Prostate gland (tissue), 2 donors: ENCODE measurements around the gene AQP10.

ENCODE experiments used
- CTCF ChIP-seq, 4 experiments: fragments of 200-600 bp in 2 of 4; fragments of 450-650 bp in 2 of 4; sonication (generic) in 2 of 4; IDR thresholded peaks; 1 replicate in 3 of 4; 2 replicates in 1 of 4; pipeline ENCODE4 v1.5.1; 2016 to 2019; ENCODE audit warnings: antibody characterized with exemption in 4 of 4, mild to moderate bottlenecking in 2 of 4, moderate library complexity in 2 of 4
- POLR2A ChIP-seq: fragments of 450-650 bp; IDR thresholded peaks from one replicate; pipeline ENCODE4 v1.6.1; 2016; ENCODE audit warnings: antibody characterized with exemption, mild to moderate bottlenecking
- POLR2AphosphoS5 ChIP-seq: sonication (generic); formaldehyde crosslinking; IDR thresholded peaks from one replicate; pipeline ENCODE4 v1.6.1; 2017; ENCODE audit warnings: antibody characterized with exemption

DNA sequence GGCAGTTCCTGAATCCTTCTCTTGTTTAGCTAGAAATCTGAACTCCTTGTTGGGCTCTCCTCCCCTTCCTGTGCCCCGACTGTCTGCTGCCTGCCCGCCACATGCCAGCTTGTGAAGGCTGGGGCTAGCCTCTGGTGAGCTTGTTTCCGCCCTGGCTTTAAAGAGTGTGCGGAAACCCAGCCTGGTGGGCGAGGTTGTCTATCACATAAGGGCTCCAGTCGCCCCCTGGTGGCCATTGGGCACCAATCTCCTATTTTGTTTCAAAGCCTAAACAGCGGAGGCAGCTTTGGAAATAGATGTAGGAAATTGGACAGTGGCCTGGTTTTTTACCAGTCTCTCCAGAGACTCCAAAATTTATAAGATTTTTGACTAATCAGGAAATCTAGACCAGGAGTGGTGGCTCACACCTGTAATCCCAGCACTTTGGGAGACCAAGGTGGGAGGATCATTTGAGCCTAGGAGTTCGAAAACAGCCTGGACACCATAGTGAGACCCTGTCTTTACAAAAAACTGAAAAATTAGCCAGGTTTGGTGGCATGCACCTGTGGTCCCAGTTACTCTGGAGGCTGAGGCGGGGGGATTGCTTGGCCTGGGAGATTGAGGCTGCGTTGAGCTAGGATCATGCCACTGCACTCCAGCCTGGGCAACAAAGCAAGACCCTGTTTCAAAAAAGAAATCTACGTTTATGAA lies 14.3 kb downstream of the AQP10 start:
- TF ChIP-seq CTCF (IDR thresholded peaks at IDR 0.05) (peak; percentile 60 to 91 (median 88)), POLR2A (no peak), POLR2AphosphoS5 (no peak)
